Epithelial cell of esophagus (primary cell): ENCODE measurements around the gene LAMP1.
"Not testable (repeated sequence)": the region's sequence is repeated elsewhere in the genome, so short reads cannot be mapped to it uniquely, and the experiment has no call there.

Source experiments
- DNase-seq: peaks from one replicate; pipeline ENCODE4 v3.0.0; 2010; ENCODE audit warnings: low read depth
- H3K4me3 ChIP-seq: 2 replicates; pipeline ENCODE4 v1.5.1; 2011; ENCODE audit warnings: mild to moderate bottlenecking, low read length, control low read depth
- TF ChIP-seq, protein P1 (sequence below): IDR thresholded peaks from 2 replicates; pipeline ENCODE4 v1.5.1; 2011; ENCODE audit warnings: low read depth, mild to moderate bottlenecking, low read length, control low read depth, inconsistent platforms; ENCODE audit not compliant: insufficient read depth; ENCODE audit errors: missing control alignments

Gene LAMP1

DNA sequence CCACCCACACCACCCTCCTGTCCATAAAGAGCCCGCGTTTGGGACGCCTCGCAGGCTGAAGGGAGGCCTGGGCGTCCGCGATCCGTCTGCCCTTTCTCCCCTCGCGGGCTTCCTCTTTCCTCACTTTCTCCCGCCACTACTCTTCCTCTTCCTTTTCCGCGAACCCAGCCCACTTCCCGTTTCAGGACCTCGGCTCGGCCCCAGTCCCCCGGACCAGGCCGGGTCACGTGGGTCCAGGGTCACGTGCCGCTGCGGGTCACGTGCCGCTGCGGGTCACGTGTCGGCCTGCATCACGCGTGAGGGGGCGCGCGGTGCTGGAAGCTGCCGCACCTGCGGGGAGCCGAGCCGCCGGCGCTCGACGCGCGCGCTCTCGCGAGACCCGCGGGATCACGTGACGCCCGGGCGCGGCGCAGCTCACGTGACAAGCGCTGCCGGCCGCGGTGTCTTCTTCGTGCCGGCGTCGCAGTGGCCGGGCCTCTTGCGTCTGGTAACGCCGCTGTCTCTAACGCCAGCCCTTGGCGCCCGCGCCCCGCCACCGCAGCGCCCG lies at the start of gene LAMP1:
TSS of gene LAMP1 (plus strand) at position 417 of the 547 bp plus-strand sequence. CDS start 196 bp downstream, outside the sequence.
- TF ChIP-seq, protein P1, sequence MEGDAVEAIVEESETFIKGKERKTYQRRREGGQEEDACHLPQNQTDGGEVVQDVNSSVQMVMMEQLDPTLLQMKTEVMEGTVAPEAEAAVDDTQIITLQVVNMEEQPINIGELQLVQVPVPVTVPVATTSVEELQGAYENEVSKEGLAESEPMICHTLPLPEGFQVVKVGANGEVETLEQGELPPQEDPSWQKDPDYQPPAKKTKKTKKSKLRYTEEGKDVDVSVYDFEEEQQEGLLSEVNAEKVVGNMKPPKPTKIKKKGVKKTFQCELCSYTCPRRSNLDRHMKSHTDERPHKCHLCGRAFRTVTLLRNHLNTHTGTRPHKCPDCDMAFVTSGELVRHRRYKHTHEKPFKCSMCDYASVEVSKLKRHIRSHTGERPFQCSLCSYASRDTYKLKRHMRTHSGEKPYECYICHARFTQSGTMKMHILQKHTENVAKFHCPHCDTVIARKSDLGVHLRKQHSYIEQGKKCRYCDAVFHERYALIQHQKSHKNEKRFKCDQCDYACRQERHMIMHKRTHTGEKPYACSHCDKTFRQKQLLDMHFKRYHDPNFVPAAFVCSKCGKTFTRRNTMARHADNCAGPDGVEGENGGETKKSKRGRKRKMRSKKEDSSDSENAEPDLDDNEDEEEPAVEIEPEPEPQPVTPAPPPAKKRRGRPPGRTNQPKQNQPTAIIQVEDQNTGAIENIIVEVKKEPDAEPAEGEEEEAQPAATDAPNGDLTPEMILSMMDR: no peak
- H3K4me3 ChIP-seq: peak within 1 kb of the TSS; percentile 89
- peak; percentile 97 for DNase-seq

DNA sequence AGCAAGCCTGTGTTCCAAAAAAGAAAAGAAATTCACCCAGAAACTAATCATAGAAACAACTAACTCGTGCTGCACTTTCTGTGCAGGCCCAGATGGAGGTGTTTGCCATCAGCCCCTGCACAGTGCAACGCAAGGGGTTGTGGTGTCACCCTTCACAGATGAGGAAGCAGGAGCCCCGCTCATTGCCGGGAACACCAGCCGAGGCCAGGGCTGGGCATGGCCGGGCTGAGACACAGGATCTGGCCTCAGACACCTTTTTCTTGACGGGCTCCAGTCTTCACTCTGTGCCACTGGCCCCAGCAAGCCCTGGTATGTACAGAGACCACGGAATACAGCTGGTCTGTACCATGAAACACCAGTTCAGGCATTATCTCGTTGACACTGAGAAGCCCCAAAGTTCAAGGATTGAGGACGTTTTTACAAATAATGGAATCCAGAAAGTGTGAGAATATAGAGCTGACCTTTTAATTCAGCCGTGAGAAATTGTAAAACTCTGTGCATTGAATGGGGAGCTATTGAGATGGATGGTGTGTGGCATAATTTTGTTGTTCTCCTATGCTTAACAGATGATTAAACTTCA lies 44.4 kb upstream of the LAMP1 start:
- H3K4me3 ChIP-seq: no peak overlapping the region
- no peak for DNase-seq
- TF ChIP-seq, protein P1: no peak

DNA sequence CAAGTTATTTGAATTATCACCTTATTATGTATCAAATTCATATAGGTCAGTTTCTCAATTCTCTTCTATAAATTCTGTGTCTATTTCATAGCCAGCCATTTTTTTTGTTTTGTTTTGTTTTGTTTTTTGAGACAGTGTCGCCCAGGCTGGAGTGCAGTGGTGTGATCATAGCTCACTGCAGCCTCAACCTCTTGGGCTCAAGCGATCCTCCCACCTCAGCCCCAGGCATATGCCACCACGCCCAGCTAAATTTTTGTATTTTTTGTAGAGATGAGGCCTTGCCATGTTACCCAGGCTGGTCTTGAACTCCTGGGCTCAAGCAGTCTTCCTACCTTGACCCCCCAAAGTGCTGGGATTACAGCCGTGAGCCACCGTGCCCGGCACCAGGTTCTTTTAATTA lies 39.1 kb upstream of the LAMP1 start:
- not testable (repeated sequence) for H3K4me3 ChIP-seq, DNase-seq

- TF ChIP-seq, protein P1: no peak
- no peak for DNase-seq
- H3K4me3 ChIP-seq: no peak overlapping the region
These were observed 38.6 kb upstream of the LAMP1 start for GRCh38 chr13:113258321-113259054.

DNA sequence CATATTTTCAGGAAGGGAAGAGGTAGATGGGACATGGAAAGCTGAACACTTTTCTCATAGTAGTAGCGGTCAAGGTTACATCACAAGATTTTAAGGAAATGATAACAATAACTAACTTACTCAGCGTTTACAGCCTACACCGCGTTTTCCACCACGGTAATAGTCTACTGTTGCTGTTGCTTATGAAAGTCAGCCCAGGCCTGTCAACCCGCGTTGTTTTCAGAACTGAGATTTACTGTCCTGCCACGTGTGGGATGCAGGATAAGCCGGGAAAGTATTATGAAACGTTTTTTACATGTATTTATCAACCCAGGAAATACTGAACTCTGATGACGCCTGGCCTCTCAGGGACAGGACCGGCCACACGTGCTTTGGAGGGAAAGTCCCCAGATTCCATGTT lies 36.0 kb upstream of the LAMP1 start:
- DNase-seq: no peak
- TF ChIP-seq, protein P1: no peak
- H3K4me3 ChIP-seq: no peak overlapping the region

- DNase-seq, H3K4me3 ChIP-seq: not testable (repeated sequence)
These were observed 34.0 kb upstream of the LAMP1 start for GRCh38 chr13:113263016-113263415.

- TF ChIP-seq, protein P1: no peak
- no peak for DNase-seq
- H3K4me3 ChIP-seq: no peak overlapping the region
These were observed 29.2 kb upstream of the LAMP1 start for GRCh38 chr13:113267642-113268405.
